Adrenal gland (tissue), 5 donors: Measurements from ENCODE around the gene AMDHD1.

ENCODE experiments used
- CTCF ChIP-seq, 6 experiments: fragments of 450-650 bp in 4 of 6; fragments of 200-600 bp in 2 of 6; sonication (generic) in 1 of 6; IDR thresholded peaks; 1 replicate in 5 of 6; 2 replicates in 1 of 6; pipeline versions ENCODE4 v1.5.1 to v1.8.0; 2016 to 2021; ENCODE audit warnings: antibody characterized with exemption in 6 of 6, mild to moderate bottlenecking in 2 of 6, moderate library complexity in 1 of 6
- POLR2A ChIP-seq, 2 donors: fragments of 450-650 bp; IDR thresholded peaks; one replicate each; pipeline ENCODE4 v1.6.1; 2017; ENCODE audit warnings: antibody characterized with exemption in 2 of 2, mild to moderate bottlenecking in 2 of 2, moderate library complexity in 1 of 2
- donor health status: DM: no; HTN: no; CAD: no.

DNA sequence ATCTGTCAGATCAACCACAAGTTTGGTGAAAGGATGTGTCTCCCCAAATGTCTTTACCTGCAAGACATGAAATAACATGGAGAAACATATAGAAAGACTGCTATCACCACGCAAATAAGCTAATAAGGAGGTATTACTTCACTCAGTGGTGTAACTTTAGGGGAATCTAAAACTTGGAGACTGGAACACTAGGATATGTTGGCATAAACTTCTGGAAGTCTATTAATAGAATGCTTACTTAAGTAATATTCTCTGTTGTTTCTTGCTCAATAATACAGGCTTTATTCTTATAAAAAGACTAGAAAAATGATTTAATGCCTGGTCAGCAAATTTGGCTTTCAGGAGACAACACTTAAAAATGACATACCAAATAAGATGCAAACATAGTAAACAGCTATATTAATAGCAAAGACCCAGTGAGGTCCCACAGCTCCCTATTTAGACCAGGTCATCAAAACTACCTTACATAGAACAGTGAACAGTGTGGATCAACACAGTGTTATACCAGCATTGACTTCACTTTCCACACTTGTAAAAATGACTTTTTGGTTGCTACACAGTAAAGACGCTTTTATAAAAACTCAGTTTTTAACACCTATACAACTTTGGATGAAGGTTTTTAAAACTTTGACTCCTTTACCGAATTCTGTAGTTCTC lies 71.9 kb downstream of the AMDHD1 start:
- TF ChIP-seq POLR2A (IDR thresholded peaks at IDR 0.05) (no peak), CTCF (IDR thresholded peaks at IDR 0.05) (no peak)
